BJ (cell line): ENCODE data around the gene CHSY1. TPM values are rescaled to one million over a fixed set of nuclear protein-coding genes. Genes with fewer than 3 reads are reported as not detected.

Source experiments
- CTCF ChIA-PET: fragments of 350-600 bp; formaldehyde crosslinking; extraction: SDS; loops from one replicate; lab custom pipeline; 2021; ENCODE audit warnings: antibody characterized with exemption, inconsistent platforms; lab: Yijun Ruan, JAX
- POLR2A ChIA-PET: fragments of 300-600 bp; sonication (Branson Sonifier 250); formaldehyde crosslinking; extraction: SDS; loops from one replicate; lab custom pipeline; 2021; ENCODE audit warnings: antibody characterized with exemption; lab: Charles Lee
- DNase-seq: peaks from one replicate; pipeline ENCODE4 v3.0.0-alpha.2; 2011; ENCODE audit warnings: low read depth
- H3K27me3 ChIP-seq: 2 replicates; pipeline ENCODE4 v1.6.0; 2011; ENCODE audit warnings: low read length; ENCODE audit not compliant: control insufficient read depth, insufficient read depth
- H3K36me3 ChIP-seq: 2 replicates; pipeline ENCODE4 v1.5.1; 2011; ENCODE audit warnings: low read length; ENCODE audit not compliant: control insufficient read depth, insufficient read depth
- H3K4me3 ChIP-seq: 2 replicates; pipeline ENCODE4 v1.5.1; 2011; ENCODE audit warnings: low read depth, mild to moderate bottlenecking, control low read depth, low read length
- CTCF ChIP-seq: IDR thresholded peaks from 2 replicates; pipeline ENCODE4 v1.5.1; 2011; ENCODE audit warnings: low read depth, mild to moderate bottlenecking, control low read depth, inconsistent platforms, low read length, moderate library complexity; ENCODE audit not compliant: insufficient read depth
- polyA plus RNA-seq: library from polyadenylated mRNA; depleted of rRNA; stranded (reverse); fragments of >200 nt; gene quantifications from 2 replicates; pipeline ENCODE4 v1.2.3, GENCODE V29; 2011

CHSY1 gene
- polyA plus RNA-seq, 1 experiment: 17.7 TPM

- no peak for TF ChIP-seq CTCF
- no peaks in the 10 kb centered on the region for H3K27me3 ChIP-seq
- peaks cover 12% of the 10 kb centered on the region for H3K36me3 ChIP-seq
- POLR2A ChIA-PET: no interaction called here
- H3K4me3 ChIP-seq: no peak overlapping the region
- DNase-seq: no peak
- CTCF ChIA-PET: interaction anchor here (1.6 kb wide), 1 partner anchor 9 kb away, joined by 3 read pairs; no protein-coding TSS in a partner anchor
Measured at GRCh38 chr15:101283931-101284330, 32.1 kb upstream of the CHSY1 start.

- TF ChIP-seq CTCF: no peak
- Histone ChIP-seq H3K27me3 (no peaks in the 10 kb centered on the region), H3K36me3 (peaks cover 8% of the 10 kb centered on the region; the same call in 1 of the 2 replicates), H3K4me3 (no peak overlapping the region)
- CTCF ChIA-PET: interaction anchor here (2.4 kb wide), 1 partner anchor 9 kb away, joined by 13 read pairs; no protein-coding TSS in a partner anchor
- POLR2A ChIA-PET: no interaction called here
- DNase-seq: no peak
Measured at GRCh38 chr15:101280007-101280406, 28.2 kb upstream of the CHSY1 start.

GRCh38 chr15:101277943-101278564, 26.2 kb upstream of the CHSY1 start:
- no peak for DNase-seq
- no peaks in the 10 kb centered on the region for H3K27me3 ChIP-seq
- ChIA-PET POLR2A (no interaction called here), CTCF (interaction anchor here (2.4 kb wide), 1 partner anchor 11 kb away, joined by 13 read pairs; no protein-coding TSS in a partner anchor)
- TF ChIP-seq CTCF: no peak
- peaks cover 14% of the 10 kb centered on the region for H3K36me3 ChIP-seq
- H3K4me3 ChIP-seq: peak overlapping the region; percentile 78

- Histone ChIP-seq H3K36me3 (peaks cover 17% of the 10 kb centered on the region), H3K4me3 (peak within 1 kb of the TSS; percentile 78), H3K27me3 (no peaks in the 10 kb centered on the region)
- DNase-seq: no peak
- ChIA-PET CTCF (interaction anchor here (1.0 kb wide), 1 partner anchor 10 kb away, joined by 10 read pairs; no protein-coding TSS in a partner anchor), POLR2A (no interaction called here)
- TF ChIP-seq CTCF: no peak
Measured at GRCh38 chr15:101277038-101277822, 25.4 kb upstream of the CHSY1 start, which contains the start of gene SELENOS. Gene SELENOS, minus strand, starts transcription at chr15:101277485. Its CDS starts 68 bp downstream, at chr15:101277417.
